Neural progenitor cell (in vitro differentiated cells): ENCODE data around the gene KAT7.

Source experiments
- EZH2phosphoT487 ChIP-seq: fragments of 200-600 bp; sonication (generic); IDR thresholded peaks from 2 replicates; pipeline ENCODE4 v1.6.1; 2017; ENCODE audit warnings: antibody characterized with exemption
- TF ChIP-seq, protein P1 (sequence below): fragments of 200-600 bp; sonication (generic); IDR thresholded peaks from 2 replicates; pipeline ENCODE4 v1.5.1; 2017; ENCODE audit warnings: antibody characterized with exemption, mild to moderate bottlenecking

DNA sequence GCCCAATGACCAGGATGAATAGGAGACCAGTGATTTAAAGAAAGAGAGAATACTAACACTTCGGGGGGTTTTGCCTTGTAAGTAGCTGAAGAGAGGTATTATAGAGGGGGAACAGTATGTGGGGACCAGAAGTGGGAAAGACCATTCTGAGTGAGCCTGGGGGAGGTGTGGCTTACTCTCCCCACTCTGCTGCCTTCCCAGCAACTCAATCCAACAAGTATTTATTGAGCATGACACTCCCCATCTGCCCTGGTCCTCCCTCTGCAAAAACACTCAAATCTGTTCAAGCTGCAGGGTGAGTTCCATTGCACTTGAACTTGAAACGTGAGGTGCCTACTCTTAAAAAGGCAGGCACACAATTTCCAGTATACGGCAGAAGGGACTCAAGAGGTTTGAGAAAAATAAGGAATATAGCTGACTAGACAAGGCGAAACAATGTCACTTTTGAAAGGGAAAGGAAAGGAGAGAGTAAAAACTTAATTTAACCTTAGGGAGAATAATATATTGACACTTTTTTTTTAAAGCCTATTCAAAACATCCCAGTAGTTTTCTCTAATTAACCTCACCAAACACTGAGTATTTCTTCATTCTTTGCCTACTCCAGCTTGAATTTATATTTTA lies 32.7 kb upstream of the KAT7 start:
- TF ChIP-seq, protein P1, sequence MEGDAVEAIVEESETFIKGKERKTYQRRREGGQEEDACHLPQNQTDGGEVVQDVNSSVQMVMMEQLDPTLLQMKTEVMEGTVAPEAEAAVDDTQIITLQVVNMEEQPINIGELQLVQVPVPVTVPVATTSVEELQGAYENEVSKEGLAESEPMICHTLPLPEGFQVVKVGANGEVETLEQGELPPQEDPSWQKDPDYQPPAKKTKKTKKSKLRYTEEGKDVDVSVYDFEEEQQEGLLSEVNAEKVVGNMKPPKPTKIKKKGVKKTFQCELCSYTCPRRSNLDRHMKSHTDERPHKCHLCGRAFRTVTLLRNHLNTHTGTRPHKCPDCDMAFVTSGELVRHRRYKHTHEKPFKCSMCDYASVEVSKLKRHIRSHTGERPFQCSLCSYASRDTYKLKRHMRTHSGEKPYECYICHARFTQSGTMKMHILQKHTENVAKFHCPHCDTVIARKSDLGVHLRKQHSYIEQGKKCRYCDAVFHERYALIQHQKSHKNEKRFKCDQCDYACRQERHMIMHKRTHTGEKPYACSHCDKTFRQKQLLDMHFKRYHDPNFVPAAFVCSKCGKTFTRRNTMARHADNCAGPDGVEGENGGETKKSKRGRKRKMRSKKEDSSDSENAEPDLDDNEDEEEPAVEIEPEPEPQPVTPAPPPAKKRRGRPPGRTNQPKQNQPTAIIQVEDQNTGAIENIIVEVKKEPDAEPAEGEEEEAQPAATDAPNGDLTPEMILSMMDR, result no peak
- no peak for TF ChIP-seq EZH2phosphoT487
